K562 (cell line): ENCODE results near the gene TNRC6B. TPM values are rescaled to one million over a fixed set of nuclear protein-coding genes. Genes with fewer than 3 reads are reported as not detected.

Experiments
- CXXC5 ChIP-seq: fragments of 250-450 bp; sonication (Bioruptor Pico); IDR thresholded peaks from 2 replicates; pipeline ENCODE4 v1.8.0; 2022; ENCODE audit warnings: inconsistent platforms, mild to moderate bottlenecking, moderate library complexity
- DNMT1 ChIP-seq: fragments of 450-650 bp; IDR thresholded peaks from 2 replicates; pipeline ENCODE4 v1.6.1; 2016; ENCODE audit warnings: antibody characterized with exemption, mild to moderate bottlenecking
- FIP1L1 ChIP-seq: fragments of 200-400 bp; formaldehyde crosslinking; IDR thresholded peaks from 2 replicates; pipeline ENCODE4 v1.6.1; 2018; ENCODE audit warnings: mild to moderate bottlenecking, low read depth, low read length; ENCODE audit not compliant: poor library complexity, severe bottlenecking
- GATAD2A ChIP-seq: fragments of 450-650 bp; IDR thresholded peaks from 2 replicates; pipeline ENCODE4 v1.6.1; 2017
- GTF2E2 ChIP-seq: fragments of 200-800 bp; sonication (Bioruptor generic); IDR thresholded peaks from 2 replicates; pipeline ENCODE4 v1.6.1; 2016; ENCODE audit warnings: missing genetic modification characterization, missing compliant biosample characterization
- HIVEP1 ChIP-seq: fragments of 250-450 bp; sonication (Bioruptor Pico); IDR thresholded peaks from 2 replicates; pipeline ENCODE4 v1.4.0; 2020; ENCODE audit warnings: mild to moderate bottlenecking
- HNRNPUL1 ChIP-seq: fragments of 200-400 bp; formaldehyde crosslinking; IDR thresholded peaks from 2 replicates; pipeline ENCODE4 v1.6.1; 2017; ENCODE audit warnings: low read length
- IFI16 ChIP-seq: fragments of 250-450 bp; sonication (Bioruptor Pico); IDR thresholded peaks from 2 replicates; pipeline ENCODE4 v2.1.2; 2022; ENCODE audit warnings: mild to moderate bottlenecking, inconsistent platforms
- JUN ChIP-seq, 2 experiments: sonication (generic) in 1 of 2; formaldehyde crosslinking in 1 of 2; IDR thresholded peaks; 2 replicates each; pipeline versions ENCODE4 v1.6.1 to v1.8.0; 2012 to 2022; ENCODE audit warnings: borderline replicate concordance in 2 of 2, mild to moderate bottlenecking in 2 of 2, improper control_type of control experiment in 1 of 2, low read depth in 1 of 2, low read length in 1 of 2, missing genetic modification reagents in 1 of 2
- NCOA1 ChIP-seq: fragments of 450-650 bp; IDR thresholded peaks from 2 replicates; pipeline ENCODE4 v1.6.1; 2016; ENCODE audit warnings: low read depth
- NRF1 ChIP-seq, 2 experiments: fragments of 450-650 bp; IDR thresholded peaks in 1 of 2; conservative IDR thresholded peaks in 1 of 2; 2 replicates each; pipeline ENCODE4 v1.6.1; 2014; ENCODE audit warnings: mild to moderate bottlenecking in 2 of 2
- PHF20 ChIP-seq: fragments of 450-650 bp; IDR thresholded peaks from 2 replicates; pipeline ENCODE4 v1.6.1; 2018; ENCODE audit not compliant: partially characterized antibody
- PYGO2 ChIP-seq: fragments of 450-650 bp; IDR thresholded peaks from 2 replicates; pipeline ENCODE4 v1.6.1; 2016; ENCODE audit warnings: mild to moderate bottlenecking, missing genetic modification characterization, moderate library complexity, missing compliant biosample characterization
- SPI1 ChIP-seq: IDR thresholded peaks from 2 replicates; pipeline ENCODE4 v1.6.1; 2011; ENCODE audit warnings: low read depth, low read length, control low read depth, borderline replicate concordance
- TAF9B ChIP-seq: fragments of 450-650 bp; IDR thresholded peaks from 2 replicates; pipeline ENCODE4 v1.6.1; 2018; ENCODE audit warnings: mild to moderate bottlenecking; ENCODE audit not compliant: partially characterized antibody
- ZNF165 ChIP-seq: fragments of 250-450 bp; sonication (Bioruptor Pico); IDR thresholded peaks from 2 replicates; pipeline ENCODE4 v1.4.0; 2020; ENCODE audit warnings: borderline replicate concordance
- ZNF347 ChIP-seq: fragments of 450-650 bp; formaldehyde crosslinking; IDR thresholded peaks from 2 replicates; pipeline ENCODE4 v1.4.0; 2020; ENCODE audit warnings: low read depth, mild to moderate bottlenecking, moderate library complexity
- ZNF445 ChIP-seq: fragments of 250-450 bp; sonication (Bioruptor Pico); IDR thresholded peaks from 2 replicates; pipeline ENCODE4 v1.4.0; 2020; ENCODE audit warnings: low read depth, mild to moderate bottlenecking, moderate library complexity
- ZNF644 ChIP-seq: fragments of 200-800 bp; sonication (Bioruptor generic); IDR thresholded peaks from 2 replicates; pipeline ENCODE4 v1.6.1; 2016; ENCODE audit warnings: low read depth, missing genetic modification characterization, missing compliant biosample characterization
- ZNF707 ChIP-seq: fragments of 250-450 bp; sonication (Bioruptor Pico); conservative IDR thresholded peaks from 2 replicates; pipeline ENCODE4 v1.8.0; 2022; ENCODE audit warnings: inconsistent platforms, mild to moderate bottlenecking, moderate library complexity
- polyA plus RNA-seq, 8 experiments: library from polyadenylated mRNA; depleted of rRNA in 4 of 8; stranded (reverse) in 5 of 8; unstranded in 3 of 8; fragments of >200 nt; fragmentation: Nextera tagmentation in 2 of 8; fragmentation: Illumina TruSeq in 1 of 8; extraction: Ambion mirVana in 2 of 8; extraction: Trizol in 1 of 8; gene quantifications; 2 replicates each; pipeline versions ENCODE4 v1.2.1 to v1.2.3, GENCODE V29; 2011 to 2014; ENCODE audit warnings: inconsistent platforms in 1 of 8, missing spikeins in 1 of 8
- total RNA-seq, 7 experiments: library from RNA; depleted of rRNA in 6 of 7; stranded (reverse); fragments of >200 nt in 6 of 7; fragmentation: Illumina TruSeq in 2 of 7; extraction: Trizol in 2 of 7; gene quantifications; 2 replicates each; pipeline versions ENCODE4 v1.2.1 to v1.2.3, GENCODE V29; 2011 to 2021; ENCODE audit warnings: low replicate concordance in 1 of 7
- TF ChIP-seq, protein P1 (sequence below): fragments of 250-450 bp; sonication (Bioruptor Pico); IDR thresholded peaks from 2 replicates; pipeline ENCODE4 v1.5.0; 2021
- TF ChIP-seq, protein P2 (sequence below): fragments of 450-650 bp; formaldehyde crosslinking; IDR thresholded peaks from 2 replicates; pipeline ENCODE4 v1.4.0; 2022; ENCODE audit warnings: missing genetic modification characterization
- TF ChIP-seq, protein P3 (sequence below), 2 experiments: fragments of 450-650 bp in 1 of 2; IDR thresholded peaks; 2 replicates each; pipeline ENCODE4 v1.6.1; 2011 to 2017; ENCODE audit warnings: low read depth in 2 of 2, antibody characterized with exemption in 1 of 2, borderline replicate concordance in 1 of 2, low read length in 1 of 2, mild to moderate bottlenecking in 1 of 2, mixed read lengths in 1 of 2; ENCODE audit not compliant: control insufficient read depth in 1 of 2

TNRC6B gene
- total and polyA plus RNA-seq, 9 of the 15 experiments (the other 6 are each of a cell fraction or from before 2014, with no cell fraction given) = 0.96 to 18.8 (median 10.8) TPM

DNA sequence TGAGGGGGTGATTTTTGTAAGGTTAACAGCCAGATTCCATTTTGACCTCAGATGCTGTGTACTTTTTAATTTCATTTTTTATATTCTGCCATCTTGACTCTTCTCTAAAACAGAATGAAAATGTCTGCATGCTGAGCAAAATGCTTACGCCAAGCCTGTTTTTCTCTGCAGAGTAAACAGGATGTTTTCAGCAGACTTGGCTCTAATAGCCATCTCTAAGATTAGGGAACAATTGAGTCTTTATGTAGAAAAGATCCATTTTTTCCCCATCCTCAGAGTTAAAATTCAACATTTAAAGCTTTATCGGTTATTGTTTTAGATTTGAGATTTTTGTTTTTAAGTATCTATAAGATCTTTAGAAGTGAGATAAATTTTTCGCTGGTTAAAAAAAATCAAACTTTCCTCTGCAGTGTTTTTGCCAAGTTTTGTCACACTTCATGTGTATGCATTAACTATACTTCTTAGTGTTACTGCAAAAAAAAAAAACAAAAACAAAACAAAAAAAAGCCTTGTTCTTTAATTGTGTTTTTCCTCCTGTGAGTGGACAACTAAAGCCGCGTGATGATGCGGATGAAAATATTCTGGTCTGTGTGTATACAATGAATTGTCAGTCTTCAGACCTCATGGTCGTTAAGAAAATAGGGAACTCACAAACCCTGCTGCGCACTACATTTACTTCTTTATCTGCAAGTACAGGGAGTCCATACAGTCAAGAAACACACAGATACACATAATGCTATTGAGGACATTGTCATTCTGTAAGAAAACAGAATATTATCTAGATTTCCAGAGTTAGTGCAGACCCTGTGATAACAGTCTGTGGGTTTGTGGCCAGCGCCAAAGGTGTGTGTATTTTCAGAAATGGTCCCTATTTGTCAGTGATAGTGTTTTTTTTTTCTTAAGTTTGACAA is 151.1 kb downstream of the TNRC6B start (continued):
- no peak for TF ChIP-seq FIP1L1
- TF ChIP-seq CXXC5 = peak; percentile 75
- TF ChIP-seq DNMT1 = no peak
- peak; percentile 69 to 73 for TF ChIP-seq NRF1 (conservative IDR thresholded peaks at IDR 0.05 in 1 of 2, IDR thresholded peaks at IDR 0.05 in 1 of 2)
- TF ChIP-seq, protein P1, sequence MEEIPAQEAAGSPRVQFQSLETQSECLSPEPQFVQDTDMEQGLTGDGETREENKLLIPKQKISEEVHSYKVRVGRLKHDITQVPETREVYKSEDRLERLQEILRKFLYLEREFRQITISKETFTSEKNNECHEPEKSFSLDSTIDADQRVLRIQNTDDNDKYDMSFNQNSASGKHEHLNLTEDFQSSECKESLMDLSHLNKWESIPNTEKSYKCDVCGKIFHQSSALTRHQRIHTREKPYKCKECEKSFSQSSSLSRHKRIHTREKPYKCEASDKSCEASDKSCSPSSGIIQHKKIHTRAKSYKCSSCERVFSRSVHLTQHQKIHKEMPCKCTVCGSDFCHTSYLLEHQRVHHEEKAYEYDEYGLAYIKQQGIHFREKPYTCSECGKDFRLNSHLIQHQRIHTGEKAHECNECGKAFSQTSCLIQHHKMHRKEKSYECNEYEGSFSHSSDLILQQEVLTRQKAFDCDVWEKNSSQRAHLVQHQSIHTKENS (CRISPR knock-in tag) = no peak
- no peak for TF ChIP-seq ZNF165
- TF ChIP-seq HIVEP1 = no peak
- no peak for TF ChIP-seq ZNF707 (CRISPR knock-in tag)
- TF ChIP-seq HNRNPUL1 = no peak
- no peak for TF ChIP-seq ZNF445 (CRISPR knock-in tag)
- no peak for TF ChIP-seq GATAD2A
- peak; percentile 91 for TF ChIP-seq SPI1
- no peak for TF ChIP-seq ZNF347
- peak; percentile 75 for TF ChIP-seq PYGO2
- peak; percentile 49; the same call in 1 of the 2 replicates for TF ChIP-seq NCOA1
- TF ChIP-seq PHF20 = no peak
- TF ChIP-seq, protein P2, sequence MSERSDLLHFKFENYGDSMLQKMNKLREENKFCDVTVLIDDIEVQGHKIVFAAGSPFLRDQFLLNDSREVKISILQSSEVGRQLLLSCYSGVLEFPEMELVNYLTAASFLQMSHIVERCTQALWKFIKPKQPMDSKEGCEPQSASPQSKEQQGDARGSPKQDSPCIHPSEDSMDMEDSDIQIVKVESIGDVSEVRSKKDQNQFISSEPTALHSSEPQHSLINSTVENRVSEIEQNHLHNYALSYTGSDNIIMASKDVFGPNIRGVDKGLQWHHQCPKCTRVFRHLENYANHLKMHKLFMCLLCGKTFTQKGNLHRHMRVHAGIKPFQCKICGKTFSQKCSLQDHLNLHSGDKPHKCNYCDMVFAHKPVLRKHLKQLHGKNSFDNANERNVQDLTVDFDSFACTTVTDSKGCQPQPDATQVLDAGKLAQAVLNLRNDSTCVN = no peak
- TF ChIP-seq ZNF644 (tag) = peak; percentile 84
- no peak for TF ChIP-seq JUN (IDR thresholded peaks at IDR 0.05; ENCODE audit: borderline replicate concordance, low read depth, low read length)
- no peak for TF ChIP-seq JUN (CRISPR knock-in tag; IDR thresholded peaks at IDR 0.05; ENCODE audit: borderline replicate concordance)
- no peak for TF ChIP-seq IFI16 (CRISPR knock-in tag)
- no peak for TF ChIP-seq GTF2E2 (tag)
- TF ChIP-seq TAF9B = no peak
- TF ChIP-seq, protein P3, sequence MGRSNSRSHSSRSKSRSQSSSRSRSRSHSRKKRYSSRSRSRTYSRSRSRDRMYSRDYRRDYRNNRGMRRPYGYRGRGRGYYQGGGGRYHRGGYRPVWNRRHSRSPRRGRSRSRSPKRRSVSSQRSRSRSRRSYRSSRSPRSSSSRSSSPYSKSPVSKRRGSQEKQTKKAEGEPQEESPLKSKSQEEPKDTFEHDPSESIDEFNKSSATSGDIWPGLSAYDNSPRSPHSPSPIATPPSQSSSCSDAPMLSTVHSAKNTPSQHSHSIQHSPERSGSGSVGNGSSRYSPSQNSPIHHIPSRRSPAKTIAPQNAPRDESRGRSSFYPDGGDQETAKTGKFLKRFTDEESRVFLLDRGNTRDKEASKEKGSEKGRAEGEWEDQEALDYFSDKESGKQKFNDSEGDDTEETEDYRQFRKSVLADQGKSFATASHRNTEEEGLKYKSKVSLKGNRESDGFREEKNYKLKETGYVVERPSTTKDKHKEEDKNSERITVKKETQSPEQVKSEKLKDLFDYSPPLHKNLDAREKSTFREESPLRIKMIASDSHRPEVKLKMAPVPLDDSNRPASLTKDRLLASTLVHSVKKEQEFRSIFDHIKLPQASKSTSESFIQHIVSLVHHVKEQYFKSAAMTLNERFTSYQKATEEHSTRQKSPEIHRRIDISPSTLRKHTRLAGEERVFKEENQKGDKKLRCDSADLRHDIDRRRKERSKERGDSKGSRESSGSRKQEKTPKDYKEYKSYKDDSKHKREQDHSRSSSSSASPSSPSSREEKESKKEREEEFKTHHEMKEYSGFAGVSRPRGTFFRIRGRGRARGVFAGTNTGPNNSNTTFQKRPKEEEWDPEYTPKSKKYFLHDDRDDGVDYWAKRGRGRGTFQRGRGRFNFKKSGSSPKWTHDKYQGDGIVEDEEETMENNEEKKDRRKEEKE (IDR thresholded peaks at IDR 0.05; ENCODE audit: borderline replicate concordance in 1 of 2, control insufficient read depth in 1 of 2, low read depth in 2 of 2, low read length in 1 of 2) = no peak
